ENCODE results near the gene GATA5. TPM values are rescaled to one million over a fixed set of nuclear protein-coding genes. Genes with fewer than 3 reads are reported as not detected.

The GATA5 gene
- polyA plus RNA-seq, result 40.9 TPM
- long read RNA-seq, donor 1, partial matches to known transcripts, result 0 of 4 reads
- long read RNA-seq, donor 1, other reads (novel, unspliced or antisense), result 0 of 4 reads
- long read RNA-seq, donor 2, transcript GATA5-201 (7 exons, 2,595 nt), result major isoform, 8 of 8 reads
- long read RNA-seq, donor 2, partial matches to known transcripts, result 0 of 8 reads
- long read RNA-seq, donor 2, other reads (novel, unspliced or antisense), result 0 of 8 reads
- long read RNA-seq, donor 3, transcript GATA5-201 (7 exons, 2,595 nt), result major isoform, 10 of 93 reads
- long read RNA-seq, donor 3, partial matches to known transcripts, result 83 of 93 reads
- long read RNA-seq, donor 3, other reads (novel, unspliced or antisense), result 0 of 93 reads
- long read RNA-seq, donor 4, partial matches to known transcripts, result 0 of 1 reads
- long read RNA-seq, donor 4, other reads (novel, unspliced or antisense), result 0 of 1 reads
- long read RNA-seq, donor 5, result 0 reads
- long read RNA-seq, donor 6, transcript GATA5-201 (7 exons, 2,595 nt), result major isoform, 13 of 18 reads
- long read RNA-seq, donor 6, partial matches to known transcripts, result 5 of 18 reads
- long read RNA-seq, donor 6, other reads (novel, unspliced or antisense), result 0 of 18 reads
- long read RNA-seq, donor 7, result 0 reads
- long read RNA-seq, donor 8, transcript GATA5-201 (7 exons, 2,595 nt), result major isoform, 11 of 16 reads
- long read RNA-seq, donor 8, partial matches to known transcripts, result 5 of 16 reads
- long read RNA-seq, donor 8, other reads (novel, unspliced or antisense), result 0 of 16 reads
- long read RNA-seq, donor 9, partial matches to known transcripts, result 0 of 4 reads
- long read RNA-seq, donor 9, other reads (novel, unspliced or antisense), result 0 of 4 reads
- long read RNA-seq, donor 10, transcript GATA5-201 (7 exons, 2,595 nt), result major isoform, 11 of 21 reads
- long read RNA-seq, donor 10, partial matches to known transcripts, result 10 of 21 reads
- long read RNA-seq, donor 10, other reads (novel, unspliced or antisense), result 0 of 21 reads
- long read RNA-seq, donor 11, transcript GATA5-201 (7 exons, 2,595 nt), result major isoform, 7 of 14 reads
- long read RNA-seq, donor 11, partial matches to known transcripts, result 7 of 14 reads
- long read RNA-seq, donor 11, other reads (novel, unspliced or antisense), result 0 of 14 reads

DNA sequence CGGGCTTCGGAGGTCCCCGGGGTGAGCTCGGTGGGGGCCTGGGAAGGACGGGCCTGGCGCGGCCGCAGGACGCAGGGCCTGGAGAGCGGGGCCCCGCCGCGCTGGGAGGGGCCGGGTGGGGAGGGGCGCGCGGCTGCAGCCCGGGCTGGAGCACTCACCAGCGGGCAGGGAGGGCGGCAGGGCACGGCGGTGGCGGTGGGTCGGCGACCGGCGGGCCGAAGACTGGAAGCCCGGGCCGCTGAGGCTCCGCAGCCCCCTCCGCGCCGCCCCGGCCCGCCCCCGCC, at the start of gene GATA5:
TSS of gene GATA5 (minus strand) at position 224 of the 284 bp plus-strand sequence. CDS start 474 bp downstream, outside the sequence.
- H3K27me3 ChIP-seq (ENCODE audit: control insufficient read depth, insufficient read depth, low read length), result peaks cover 37% of the 10 kb centered on the region
- H3K4me3 ChIP-seq (ENCODE audit: low read length), result peak within 1 kb of the TSS; percentile 80
- H3K9me3 ChIP-seq (ENCODE audit: control insufficient read depth, low read depth, low read length), result peaks cover 9% of the 10 kb centered on the region
- no peak for DNase-seq
- H3K27ac ChIP-seq (ENCODE audit: low read length), result peak within 1 kb of the TSS; percentile 98
- no CpG with 5 or more reads among the region's 37 CpGs for WGBS (ENCODE audit: insufficient coverage, low lambda C conversion rate)
- H3K36me3 ChIP-seq (ENCODE audit: control insufficient read depth, insufficient read depth, low read length), result peaks cover 20% of the 10 kb centered on the region
- H3K4me1 ChIP-seq (ENCODE audit: control insufficient read depth, insufficient read depth, low read length), result peaks cover 30% of the 10 kb centered on the region

DNA sequence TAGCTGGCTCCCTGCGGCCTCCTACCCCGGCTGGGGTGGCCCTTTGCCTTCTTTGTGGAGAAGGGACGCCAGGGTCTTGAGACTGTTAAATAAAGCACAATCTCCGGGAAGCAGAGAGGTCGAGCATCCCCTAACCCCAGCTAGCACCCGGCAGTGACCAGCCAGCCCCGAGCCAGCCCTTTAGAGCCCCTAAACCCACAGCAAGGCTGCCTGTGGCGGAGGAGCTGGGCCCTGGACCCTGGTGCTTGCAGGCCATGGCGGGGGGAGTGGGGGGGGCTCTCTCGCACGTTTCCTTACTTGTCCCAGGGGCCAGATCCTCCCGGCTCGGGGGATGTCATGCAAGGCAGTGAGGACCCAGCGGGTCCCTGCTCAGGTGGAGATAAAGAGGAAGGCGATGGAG, 49.2 kb upstream of the GATA5 start:
- no peak overlapping the region for H3K4me3 ChIP-seq (ENCODE audit: low read length)
- DNase-seq, result no peak
- H3K9me3 ChIP-seq (ENCODE audit: control insufficient read depth, low read depth, low read length), result no peaks in the 10 kb centered on the region
- H3K4me1 ChIP-seq (ENCODE audit: control insufficient read depth, insufficient read depth, low read length), result peaks cover 4% of the 10 kb centered on the region
- WGBS (ENCODE audit: insufficient coverage, low lambda C conversion rate), result no CpG with 5 or more reads among the region's 15 CpGs
- H3K27ac ChIP-seq (ENCODE audit: low read length), result no peak overlapping the region
- H3K27me3 ChIP-seq (ENCODE audit: control insufficient read depth, insufficient read depth, low read length), result peaks cover 42% of the 10 kb centered on the region
- H3K36me3 ChIP-seq (ENCODE audit: control insufficient read depth, insufficient read depth, low read length), result no peaks in the 10 kb centered on the region

- Histone ChIP-seq H3K27me3 (ENCODE audit: control insufficient read depth, insufficient read depth, low read length) (peaks cover 42% of the 10 kb centered on the region), H3K9me3 (ENCODE audit: control insufficient read depth, low read depth, low read length) (no peaks in the 10 kb centered on the region), H3K36me3 (ENCODE audit: control insufficient read depth, insufficient read depth, low read length) (no peaks in the 10 kb centered on the region), H3K27ac (ENCODE audit: low read length) (no peak overlapping the region), H3K4me3 (ENCODE audit: low read length) (no peak overlapping the region), H3K4me1 (ENCODE audit: control insufficient read depth, insufficient read depth, low read length) (peaks cover under 1% of the 10 kb centered on the region)
- DNase-seq, result peak in 1 of 2 donors; percentile 39
- no CpG with 5 or more reads among the region's 10 CpGs for WGBS (ENCODE audit: insufficient coverage, low lambda C conversion rate)
These were observed 48.7 kb upstream of the GATA5 start for GRCh38 chr20:62524505-62524911.

DNA sequence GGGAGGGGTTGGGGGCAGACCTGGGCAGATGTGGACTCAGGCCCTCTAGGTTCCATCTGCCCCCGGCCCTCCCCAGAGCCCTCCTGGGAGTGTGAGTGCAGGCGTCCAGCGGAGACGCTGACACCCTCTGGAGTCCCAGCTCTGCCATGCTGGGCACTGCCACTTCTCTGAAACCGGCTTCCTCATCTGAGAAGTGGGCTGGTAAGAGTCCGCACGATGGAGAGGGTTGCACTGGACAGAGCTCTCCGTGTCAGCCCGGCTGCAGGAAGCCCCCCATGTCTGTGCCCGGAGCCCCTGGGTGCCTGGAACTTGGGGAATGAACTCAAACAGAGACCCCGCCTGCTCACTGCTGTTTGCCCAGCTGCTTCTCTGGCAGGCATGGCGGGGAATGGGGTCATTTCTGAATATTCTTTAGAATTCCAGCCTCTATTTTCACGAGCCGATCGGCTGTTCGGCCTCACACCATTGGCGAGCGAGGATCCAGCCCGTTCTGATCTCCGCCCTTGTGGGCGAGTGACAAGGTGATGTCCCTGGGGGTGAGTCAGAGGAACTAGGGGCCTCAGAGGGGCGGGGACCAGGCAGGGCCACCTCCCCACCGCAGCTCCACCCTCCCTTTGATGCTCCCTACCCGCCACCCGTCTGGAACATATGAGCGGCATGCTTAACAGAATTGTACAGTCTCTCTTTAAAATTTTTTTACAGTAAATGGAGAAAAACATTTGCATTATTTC, 47.8 kb upstream of the GATA5 start:
- H3K4me1 ChIP-seq (ENCODE audit: control insufficient read depth, insufficient read depth, low read length), result no peaks in the 10 kb centered on the region
- no CpG with 5 or more reads among the region's 26 CpGs for WGBS (ENCODE audit: insufficient coverage, low lambda C conversion rate)
- peak; percentile 27 to 46 for DNase-seq
- H3K9me3 ChIP-seq (ENCODE audit: control insufficient read depth, low read depth, low read length), result no peaks in the 10 kb centered on the region
- no peak overlapping the region for H3K27ac ChIP-seq (ENCODE audit: low read length)
- no peak overlapping the region for H3K4me3 ChIP-seq (ENCODE audit: low read length)
- H3K36me3 ChIP-seq (ENCODE audit: control insufficient read depth, insufficient read depth, low read length), result no peaks in the 10 kb centered on the region
- peaks cover 42% of the 10 kb centered on the region for H3K27me3 ChIP-seq (ENCODE audit: control insufficient read depth, insufficient read depth, low read length)

GRCh38 chr20:62522748-62523396, 47.1 kb upstream of the GATA5 start:
- Histone ChIP-seq H3K27me3 (ENCODE audit: control insufficient read depth, insufficient read depth, low read length) (peaks cover 42% of the 10 kb centered on the region), H3K4me3 (ENCODE audit: low read length) (no peak overlapping the region), H3K27ac (ENCODE audit: low read length) (no peak overlapping the region), H3K4me1 (ENCODE audit: control insufficient read depth, insufficient read depth, low read length) (no peaks in the 10 kb centered on the region), H3K36me3 (ENCODE audit: control insufficient read depth, insufficient read depth, low read length) (no peaks in the 10 kb centered on the region), H3K9me3 (ENCODE audit: control insufficient read depth, low read depth, low read length) (no peaks in the 10 kb centered on the region)
- no peak for DNase-seq
- WGBS (ENCODE audit: insufficient coverage, low lambda C conversion rate), result no CpG with 5 or more reads among the region's 18 CpGs

GRCh38 chr20:62519826-62520225, 44.0 kb upstream of the GATA5 start:
- no CpG with 5 or more reads among the region's 13 CpGs for WGBS (ENCODE audit: insufficient coverage, low lambda C conversion rate)
- H3K36me3 ChIP-seq (ENCODE audit: control insufficient read depth, insufficient read depth, low read length), result no peaks in the 10 kb centered on the region
- H3K4me1 ChIP-seq (ENCODE audit: control insufficient read depth, insufficient read depth, low read length), result no peaks in the 10 kb centered on the region
- DNase-seq, result no peak
- H3K4me3 ChIP-seq (ENCODE audit: low read length), result no peak overlapping the region
- H3K27ac ChIP-seq (ENCODE audit: low read length), result no peak overlapping the region
- no peaks in the 10 kb centered on the region for H3K9me3 ChIP-seq (ENCODE audit: control insufficient read depth, low read depth, low read length)
- peaks cover 21% of the 10 kb centered on the region for H3K27me3 ChIP-seq (ENCODE audit: control insufficient read depth, insufficient read depth, low read length)

- no peaks in the 10 kb centered on the region for H3K9me3 ChIP-seq (ENCODE audit: control insufficient read depth, low read depth, low read length)
- H3K36me3 ChIP-seq (ENCODE audit: control insufficient read depth, insufficient read depth, low read length), result no peaks in the 10 kb centered on the region
- no peak overlapping the region for H3K4me3 ChIP-seq (ENCODE audit: low read length)
- DNase-seq, result no peak
- no peaks in the 10 kb centered on the region for H3K4me1 ChIP-seq (ENCODE audit: control insufficient read depth, insufficient read depth, low read length)
- peaks cover 13% of the 10 kb centered on the region for H3K27me3 ChIP-seq (ENCODE audit: control insufficient read depth, insufficient read depth, low read length)
- WGBS (ENCODE audit: insufficient coverage, low lambda C conversion rate), result no CpG with 5 or more reads among the region's 18 CpGs
- H3K27ac ChIP-seq (ENCODE audit: low read length), result no peak overlapping the region
These were observed 43.1 kb upstream of the GATA5 start for GRCh38 chr20:62518911-62519310.

DNA sequence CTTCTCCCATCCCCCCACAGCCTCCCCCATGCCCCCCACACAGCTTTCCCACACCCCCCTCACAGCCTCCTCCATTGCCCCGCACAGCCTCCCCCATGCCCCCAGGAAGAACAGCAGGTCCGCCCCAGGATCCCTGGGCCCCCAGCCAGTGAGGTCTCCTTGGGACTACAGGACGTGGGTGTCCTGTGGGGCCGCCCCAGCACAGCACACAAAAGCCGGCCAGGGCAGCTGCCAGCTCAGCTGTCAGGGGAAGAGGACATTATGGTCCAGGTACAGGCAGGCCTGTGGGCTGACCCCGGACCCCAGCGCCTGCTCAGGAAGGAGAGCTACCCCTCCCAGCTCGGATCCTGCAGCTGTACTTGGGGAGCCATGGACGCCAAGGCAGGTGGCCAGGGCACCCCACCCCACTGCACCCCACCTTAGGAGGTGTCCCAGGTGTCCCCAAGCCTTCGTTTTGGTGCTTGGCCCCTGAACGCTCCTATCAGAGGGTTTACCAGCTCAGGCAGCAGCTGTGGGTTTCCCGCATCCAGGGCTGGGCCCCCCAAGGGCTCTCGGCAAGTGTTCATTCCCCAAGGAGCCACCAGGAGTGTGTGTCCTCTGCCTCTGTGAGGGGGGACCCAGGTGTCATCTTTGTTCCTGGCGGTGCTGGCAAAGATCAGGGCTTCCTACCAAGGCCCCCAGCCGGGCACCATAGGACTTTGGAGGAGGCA, 42.3 kb upstream of the GATA5 start:
- Histone ChIP-seq H3K27me3 (ENCODE audit: control insufficient read depth, insufficient read depth, low read length) (peaks cover 7% of the 10 kb centered on the region), H3K27ac (ENCODE audit: low read length) (no peak overlapping the region), H3K4me3 (ENCODE audit: low read length) (no peak overlapping the region), H3K4me1 (ENCODE audit: control insufficient read depth, insufficient read depth, low read length) (no peaks in the 10 kb centered on the region), H3K9me3 (ENCODE audit: control insufficient read depth, low read depth, low read length) (no peaks in the 10 kb centered on the region), H3K36me3 (ENCODE audit: control insufficient read depth, insufficient read depth, low read length) (no peaks in the 10 kb centered on the region)
- WGBS (ENCODE audit: insufficient coverage, low lambda C conversion rate), result no CpG with 5 or more reads among the region's 15 CpGs
- DNase-seq, result no peak

DNA sequence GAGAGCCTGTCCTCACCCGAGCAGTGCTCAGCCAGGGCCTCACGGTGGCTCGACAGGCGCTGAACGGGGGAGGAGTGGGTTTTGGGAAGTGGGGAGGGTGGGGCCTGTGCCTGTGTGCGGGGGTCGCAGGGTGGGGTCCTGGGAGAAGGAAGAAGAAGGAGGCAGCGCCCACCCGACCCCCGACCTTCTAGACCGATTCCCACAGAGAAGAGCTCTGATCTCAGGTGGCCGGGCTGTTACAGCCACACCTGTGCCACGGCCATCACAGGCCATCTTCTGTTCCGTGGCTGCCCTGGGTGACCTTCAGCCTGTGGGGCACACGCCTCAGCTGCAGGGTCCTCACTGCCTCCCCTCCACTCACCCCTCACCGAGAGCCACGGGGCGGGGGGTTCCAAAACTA, 41.4 kb upstream of the GATA5 start:
- H3K4me3 ChIP-seq (ENCODE audit: low read length), result no peak overlapping the region
- no peak overlapping the region for H3K27ac ChIP-seq (ENCODE audit: low read length)
- peaks cover 11% of the 10 kb centered on the region for H3K27me3 ChIP-seq (ENCODE audit: control insufficient read depth, insufficient read depth, low read length)
- no peak for DNase-seq
- H3K4me1 ChIP-seq (ENCODE audit: control insufficient read depth, insufficient read depth, low read length), result no peaks in the 10 kb centered on the region
- no peaks in the 10 kb centered on the region for H3K9me3 ChIP-seq (ENCODE audit: control insufficient read depth, low read depth, low read length)
- WGBS (ENCODE audit: insufficient coverage, low lambda C conversion rate), result no CpG with 5 or more reads among the region's 18 CpGs
- no peaks in the 10 kb centered on the region for H3K36me3 ChIP-seq (ENCODE audit: control insufficient read depth, insufficient read depth, low read length)

Measured in large intestine (tissue), 12 donors.